ENCODE data around the gene PRKCB. TPM values are rescaled to one million over a fixed set of nuclear protein-coding genes. Genes with fewer than 3 reads are reported as not detected.
"Not testable (repeated sequence)": the region's sequence is repeated elsewhere in the genome, so short reads cannot be mapped to it uniquely, and the experiment has no call there.

Gene PRKCB
- total RNA-seq, 1 donor from 2014 or later = 3.2 TPM

- no peak for DNase-seq
Observed at GRCh38 chr16:24009955-24010354, 174.2 kb downstream of the PRKCB start.

- no peak for DNase-seq
Observed at GRCh38 chr16:24010440-24011089, 174.8 kb downstream of the PRKCB start.

- DNase-seq = no peak
Observed at GRCh38 chr16:24011237-24011636, 175.5 kb downstream of the PRKCB start.

GRCh38 chr16:24013054-24013636, 177.4 kb downstream of the PRKCB start:
- DNase-seq = no peak

- no peak for DNase-seq
Observed at GRCh38 chr16:24013864-24014645, 178.3 kb downstream of the PRKCB start.

- DNase-seq = not testable (repeated sequence)
Observed at GRCh38 chr16:24014955-24015354, 179.2 kb downstream of the PRKCB start.

- no peak for DNase-seq
Observed at GRCh38 chr16:24015923-24016322, 180.1 kb downstream of the PRKCB start.

GRCh38 chr16:24018485-24018884, 182.7 kb downstream of the PRKCB start:
- no peak for DNase-seq

GRCh38 chr16:24022797-24023196, 187.0 kb downstream of the PRKCB start:
- DNase-seq = no peak

- DNase-seq = no peak
Observed at GRCh38 chr16:24023621-24024020, 187.8 kb downstream of the PRKCB start.

GRCh38 chr16:24024971-24025370, 189.2 kb downstream of the PRKCB start:
- DNase-seq = no peak

GRCh38 chr16:24027466-24027865, 191.7 kb downstream of the PRKCB start:
- no peak for DNase-seq

- DNase-seq = not testable (repeated sequence)
Observed at GRCh38 chr16:24029841-24030240, 194.1 kb downstream of the PRKCB start.

- no peak for DNase-seq
Observed at GRCh38 chr16:24035127-24035842, 199.5 kb downstream of the PRKCB start.

GRCh38 chr16:24036038-24036543, 200.3 kb downstream of the PRKCB start:
- no peak for DNase-seq

- DNase-seq = no peak
Observed at GRCh38 chr16:24036614-24037013, 200.8 kb downstream of the PRKCB start.

GRCh38 chr16:24037335-24037734, 201.6 kb downstream of the PRKCB start:
- DNase-seq = no peak

GRCh38 chr16:24041834-24042631, 206.2 kb downstream of the PRKCB start:
- DNase-seq = no peak

GRCh38 chr16:24044467-24044866, 208.7 kb downstream of the PRKCB start:
- no peak for DNase-seq

- no peak for DNase-seq
Observed at GRCh38 chr16:24045641-24046040, 209.9 kb downstream of the PRKCB start.

- DNase-seq = no peak
Observed at GRCh38 chr16:24046442-24046841, 210.7 kb downstream of the PRKCB start.

- DNase-seq = no peak
Observed at GRCh38 chr16:24049113-24049512, 213.3 kb downstream of the PRKCB start.

All from skin of body (tissue), 2 donors.